GM23338 (cell line): ENCODE data around the gene ZFAND6. TPM values are rescaled to one million over a fixed set of nuclear protein-coding genes. Genes with fewer than 3 reads are reported as not detected.

Experiments used
- ATAC-seq: fragments of 200-7000 bp; cut with Tn5 transposase; 3 replicates; pipeline ENCODE4 v1.9.1; 2020
- DNase-seq: peaks from one replicate; pipeline ENCODE4 v3.0.0-alpha.2; 2015; ENCODE audit warnings: low spot score
- H2AFZ ChIP-seq: fragments of 200-600 bp; sonication (generic); 2 replicates; pipeline ENCODE4 v1.8.0; 2016; ENCODE audit warnings: antibody characterized with exemption, mild to moderate bottlenecking, moderate library complexity
- H3F3A ChIP-seq: fragments of 200-600 bp; sonication (generic); replicated peaks from 2 replicates; pipeline ENCODE4 v1.8.0; 2017; ENCODE audit warnings: antibody characterized with exemption, mixed run types, low read depth
- H3K27ac ChIP-seq: fragments of 200-600 bp; sonication (generic); 2 replicates; pipeline ENCODE4 v1.6.1; 2016; ENCODE audit warnings: low read depth
- H3K27me3 ChIP-seq: fragments of 200-600 bp; sonication (generic); 2 replicates; pipeline ENCODE4 v1.8.0; 2016; ENCODE audit warnings: mild to moderate bottlenecking, mixed run types, moderate library complexity; ENCODE audit not compliant: insufficient read depth
- H3K36me3 ChIP-seq: fragments of 200-600 bp; sonication (generic); 2 replicates; pipeline ENCODE4 v1.8.0; 2016; ENCODE audit warnings: mild to moderate bottlenecking; ENCODE audit not compliant: insufficient read depth
- H3K4me1 ChIP-seq: fragments of 200-600 bp; sonication (generic); 2 replicates; pipeline ENCODE4 v1.8.0; 2016; ENCODE audit warnings: mild to moderate bottlenecking, moderate library complexity; ENCODE audit not compliant: insufficient read depth
- H3K4me2 ChIP-seq: fragments of 200-600 bp; sonication (generic); 2 replicates; pipeline ENCODE4 v1.7.1; 2017; ENCODE audit warnings: mixed run types
- H3K4me3 ChIP-seq: fragments of 200-600 bp; sonication (generic); 2 replicates; pipeline ENCODE4 v1.6.1; 2016; ENCODE audit warnings: mixed run types
- H3K79me2 ChIP-seq: fragments of 200-600 bp; sonication (generic); replicated peaks from 2 replicates; pipeline ENCODE4 v1.8.0; 2017; ENCODE audit warnings: mild to moderate bottlenecking; ENCODE audit not compliant: insufficient read depth
- H3K9me2 ChIP-seq: fragments of 200-600 bp; sonication (generic); 2 replicates; pipeline ENCODE4 v1.8.0; 2017; ENCODE audit not compliant: insufficient read depth
- H4K20me1 ChIP-seq: fragments of 200-600 bp; sonication (generic); replicated peaks from 2 replicates; pipeline ENCODE4 v1.8.0; 2017; ENCODE audit warnings: mild to moderate bottlenecking; ENCODE audit not compliant: insufficient read depth
- H3K27ac Mint-ChIP-seq: 2 replicates; pipeline ENCODE4 v1.8.0; 2020; ENCODE audit warnings: inconsistent platforms, mild to moderate bottlenecking, moderate library complexity, mixed read lengths
- H3K27me3 Mint-ChIP-seq: 3 replicates; pipeline ENCODE4 v1.8.0; 2022; ENCODE audit warnings: low read depth, mild to moderate bottlenecking, moderate library complexity, mixed read lengths, inconsistent platforms; ENCODE audit not compliant: insufficient read depth, poor library complexity
- H3K36me3 Mint-ChIP-seq: 3 replicates; pipeline ENCODE4 v1.8.0; 2021; ENCODE audit warnings: low read depth, mild to moderate bottlenecking, inconsistent platforms, moderate library complexity, mixed read lengths
- H3K4me1 Mint-ChIP-seq: 3 replicates; pipeline ENCODE4 v1.8.0; 2020; ENCODE audit warnings: mild to moderate bottlenecking, inconsistent platforms, mixed read lengths
- H3K4me3 Mint-ChIP-seq: 3 replicates; pipeline ENCODE4 v1.8.0; 2021; ENCODE audit warnings: moderate library complexity, mild to moderate bottlenecking, inconsistent platforms, mixed read lengths
- H3K9me3 Mint-ChIP-seq: 3 replicates; pipeline ENCODE4 v1.8.0; 2020; ENCODE audit warnings: moderate library complexity, mild to moderate bottlenecking, inconsistent platforms, mixed read lengths
- CREB1 ChIP-seq: fragments of 250-450 bp; sonication (Bioruptor Pico); IDR thresholded peaks from 2 replicates; pipeline ENCODE4 v1.5.0; 2020; ENCODE audit warnings: low read depth, mild to moderate bottlenecking, moderate library complexity
- CTCF ChIP-seq, 2 experiments: fragments of 200-600 bp in 1 of 2; sonication (generic) in 1 of 2; conservative IDR thresholded peaks; 2 replicates each; pipeline versions ENCODE4 v1.5.1 to v1.6.1; 2016 to 2017; ENCODE audit warnings: antibody characterized with exemption in 2 of 2, low read depth in 2 of 2, mild to moderate bottlenecking in 2 of 2, moderate library complexity in 1 of 2
- ETS1 ChIP-seq: IDR thresholded peaks from 2 replicates; pipeline ENCODE4 v1.6.1; 2016; ENCODE audit warnings: antibody characterized with exemption
- EZH2 ChIP-seq: fragments of 200-600 bp; sonication (generic); IDR thresholded peaks from one replicate; pipeline ENCODE4 v1.8.0; 2017; ENCODE audit warnings: antibody characterized with exemption, mild to moderate bottlenecking, low read depth; ENCODE audit not compliant: unreplicated experiment
- EZH2phosphoT487 ChIP-seq: fragments of 200-600 bp; sonication (generic); IDR thresholded peaks from one replicate; pipeline ENCODE4 v1.8.1; 2018; ENCODE audit warnings: antibody characterized with exemption; ENCODE audit not compliant: unreplicated experiment
- JUNB ChIP-seq: IDR thresholded peaks from one replicate; pipeline ENCODE4 v1.6.1; 2016; ENCODE audit warnings: antibody characterized with exemption; ENCODE audit not compliant: unreplicated experiment
- NANOG ChIP-seq: IDR thresholded peaks from 2 replicates; pipeline ENCODE4 v1.6.1; 2016; ENCODE audit warnings: antibody characterized with exemption, borderline replicate concordance
- POLR2AphosphoS5 ChIP-seq: IDR thresholded peaks from 2 replicates; pipeline ENCODE4 v1.6.1; 2016; ENCODE audit warnings: antibody characterized with exemption, low read depth
- REST ChIP-seq: IDR thresholded peaks from one replicate; pipeline ENCODE4 v1.6.1; 2018; ENCODE audit warnings: antibody characterized with exemption; ENCODE audit not compliant: unreplicated experiment
- STAT1 ChIP-seq: IDR thresholded peaks from one replicate; pipeline ENCODE4 v1.6.1; 2016; ENCODE audit warnings: antibody characterized with exemption; ENCODE audit not compliant: unreplicated experiment
- ZNF114 ChIP-seq: fragments of 250-450 bp; sonication (Bioruptor Pico); IDR thresholded peaks from 2 replicates; pipeline ENCODE4 v1.5.0; 2020; ENCODE audit warnings: mild to moderate bottlenecking, moderate library complexity
- ZNF331 ChIP-seq: fragments of 250-450 bp; sonication (Bioruptor Pico); IDR thresholded peaks from 2 replicates; pipeline ENCODE4 v1.5.0; 2020; ENCODE audit warnings: low read depth, mild to moderate bottlenecking, moderate library complexity
- ZNF462 ChIP-seq: fragments of 250-450 bp; sonication (Bioruptor Pico); IDR thresholded peaks from 2 replicates; pipeline ENCODE4 v1.5.0; 2020; ENCODE audit warnings: mild to moderate bottlenecking, moderate library complexity
- polyA plus RNA-seq: library from polyadenylated mRNA; unstranded; fragments of >200 nt; fragmentation: Nextera tagmentation; extraction: Ambion mirVana; gene quantifications from 2 replicates; pipeline ENCODE4 v1.2.1, GENCODE V29; 2016
- total RNA-seq: library from RNA; depleted of rRNA; stranded (reverse); fragments of >200 nt; shearing (Covaris generic); gene quantifications from 2 replicates; pipeline ENCODE4 v1.2.3, GENCODE V29; 2014

The ZFAND6 gene
- total and polyA plus RNA-seq, 2 experiments from 2014 or later: 205 to 292 TPM

GRCh38 chr15:80098341-80098740, 38.9 kb downstream of the ZFAND6 start:
- TF ChIP-seq REST (no peak), EZH2 (no peak), ZNF331 (no peak), ETS1 (no peak), JUNB (no peak), EZH2phosphoT487 (no peak), CTCF (conservative IDR thresholded peaks at IDR 0.05; ENCODE audit: low read depth in 2 of 2) (no peak), POLR2AphosphoS5 (no peak), ZNF114 (CRISPR knock-in tag) (no peak), NANOG (no peak), STAT1 (no peak), ZNF462 (no peak), CREB1 (CRISPR knock-in tag) (no peak)
- peaks cover 44% of the 10 kb centered on the region for H4K20me1 ChIP-seq

More at GRCh38 chr15:80098341-80098740, 38.9 kb downstream of the ZFAND6 start:
- Mint-ChIP-seq H3K36me3 (no peaks in the 10 kb centered on the region), H3K27me3 (no peaks in the 10 kb centered on the region), H3K4me1 (peaks cover 6% of the 10 kb centered on the region; the same call in 2 of the 3 replicates), H3K27ac (no peak overlapping the region), H3K9me3 (no peaks in the 10 kb centered on the region), H3K4me3 (no peak overlapping the region)
- no peak overlapping the region for H3K27ac ChIP-seq
- no peak overlapping the region for H2AFZ ChIP-seq
- no peaks in the 10 kb centered on the region for H3F3A ChIP-seq
- ATAC-seq (no peak), DNase-seq (no peak)
- no peak overlapping the region for H3K4me2 ChIP-seq
- H3K4me1 ChIP-seq: no peaks in the 10 kb centered on the region
- no peak overlapping the region for H3K4me3 ChIP-seq
- peaks cover 96% of the 10 kb centered on the region for H3K79me2 ChIP-seq
- no peaks in the 10 kb centered on the region for H3K27me3 ChIP-seq
- H3K36me3 ChIP-seq: no peaks in the 10 kb centered on the region
- no peaks in the 10 kb centered on the region for H3K9me2 ChIP-seq
